Pulmonary artery endothelial cell (primary cell): ENCODE data around the gene PPCDC. TPM values are rescaled to one million over a fixed set of nuclear protein-coding genes. Genes with fewer than 3 reads are reported as not detected.
A peak's percentile ranks its signal among the peaks of the same experiment; 100 is the strongest.

ENCODE experiments used
- DNase-seq: peaks from one replicate; pipeline ENCODE4 v3.0.0-alpha.2; 2011; ENCODE audit warnings: low read depth, low spot score
- total RNA-seq: library from RNA; depleted of rRNA; stranded (reverse); fragments of >200 nt; gene quantifications from 2 replicates; pipeline ENCODE4 v1.2.3, GENCODE V29; 2014

Gene PPCDC
- total RNA-seq, 1 donor from 2014 or later, result 8.4 TPM

DNA sequence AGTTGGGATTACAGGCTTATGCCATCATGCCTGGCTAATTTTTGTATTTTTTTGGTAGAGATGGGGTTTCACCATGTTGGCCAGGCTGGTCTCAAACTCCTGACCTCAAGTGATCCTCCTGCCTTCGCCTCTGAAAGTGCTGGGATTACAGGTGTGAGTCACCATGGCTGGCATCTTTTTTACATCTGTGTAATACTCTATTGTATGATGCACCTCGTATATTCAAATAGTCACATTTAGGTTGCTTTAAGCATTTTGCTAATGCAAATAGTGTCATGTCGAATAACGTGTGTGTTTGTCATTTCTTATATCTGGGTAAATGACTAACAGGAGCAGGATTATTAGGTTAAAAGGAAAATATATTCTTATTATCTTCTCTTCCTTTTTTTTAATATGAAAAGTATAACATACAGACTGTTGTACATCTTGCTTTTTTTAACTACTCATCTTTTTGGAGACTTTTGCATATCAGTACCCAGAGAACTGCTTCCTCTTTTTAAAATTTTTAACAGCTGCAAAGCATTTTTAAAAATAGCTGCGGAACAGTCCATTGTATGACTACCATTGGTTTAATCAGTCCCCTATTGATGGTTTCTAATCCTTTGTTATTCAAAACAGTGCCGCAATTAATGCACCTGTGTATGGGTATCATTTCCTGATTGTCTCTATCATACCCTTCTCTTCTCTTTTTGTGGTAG lies 14.6 kb upstream of the PPCDC start:
- DNase-seq, result no peak

DNA sequence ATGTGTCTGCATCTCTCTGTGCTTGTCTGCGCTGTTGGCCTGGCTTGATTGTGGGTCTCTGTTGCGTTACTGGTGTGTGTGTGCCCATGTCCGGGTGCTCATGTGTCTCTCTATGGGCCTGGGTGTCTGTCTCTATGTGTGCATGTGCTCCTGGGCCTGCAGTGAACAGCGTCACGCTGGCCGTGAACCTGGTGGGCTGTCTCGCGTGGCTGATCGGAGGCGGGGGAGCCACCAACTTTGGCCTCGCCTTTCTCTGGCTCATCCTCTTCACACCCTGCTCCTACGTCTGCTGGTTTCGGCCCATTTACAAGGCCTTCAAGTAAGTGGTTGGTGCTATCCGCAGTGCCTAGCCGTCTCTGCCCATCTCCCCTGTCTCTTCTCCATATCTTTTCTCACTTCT lies 7.0 kb upstream of the PPCDC start:
- no peak for DNase-seq

DNA sequence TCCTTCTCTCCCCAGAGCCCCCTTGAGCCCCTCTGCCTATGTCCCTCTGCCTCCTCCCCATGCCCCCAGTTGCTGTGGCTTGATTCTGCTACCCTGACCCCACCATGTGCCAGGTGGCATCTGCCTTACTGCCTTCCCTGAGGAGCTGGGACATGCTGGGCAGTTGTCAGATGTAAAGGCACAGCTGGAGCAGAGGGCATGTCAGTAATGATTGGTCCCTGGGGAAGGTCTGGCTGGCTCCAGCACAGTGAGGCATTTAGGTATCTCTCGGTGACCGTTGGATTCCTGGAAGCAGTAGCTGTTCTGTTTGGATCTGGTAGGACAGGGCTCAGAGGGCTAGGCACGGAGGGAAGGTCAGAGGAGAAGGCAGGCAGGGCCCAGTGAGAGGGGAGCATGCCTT lies 3.5 kb upstream of the PPCDC start:
- DNase-seq, result no peak

DNA sequence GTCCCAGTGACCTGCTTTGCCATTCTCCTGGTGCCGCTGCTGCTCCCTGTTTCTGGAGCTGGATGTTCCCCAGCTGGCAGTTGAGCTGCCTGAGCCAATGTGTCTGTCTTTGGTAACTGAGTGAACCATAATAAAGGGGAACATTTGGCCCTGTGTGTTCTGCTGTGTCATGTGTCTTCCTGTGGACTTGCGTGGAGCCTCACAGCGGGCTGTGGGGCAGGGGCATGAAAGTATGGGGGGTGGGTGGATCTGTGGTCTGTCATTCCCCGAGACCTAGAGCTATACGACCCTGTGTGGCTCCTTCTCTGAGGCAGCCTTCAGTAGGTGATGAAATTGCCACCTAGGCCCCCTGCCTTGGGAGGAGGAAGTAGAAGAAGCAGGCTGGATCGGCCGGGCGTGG lies 2.0 kb upstream of the PPCDC start:
- no peak for DNase-seq

DNA sequence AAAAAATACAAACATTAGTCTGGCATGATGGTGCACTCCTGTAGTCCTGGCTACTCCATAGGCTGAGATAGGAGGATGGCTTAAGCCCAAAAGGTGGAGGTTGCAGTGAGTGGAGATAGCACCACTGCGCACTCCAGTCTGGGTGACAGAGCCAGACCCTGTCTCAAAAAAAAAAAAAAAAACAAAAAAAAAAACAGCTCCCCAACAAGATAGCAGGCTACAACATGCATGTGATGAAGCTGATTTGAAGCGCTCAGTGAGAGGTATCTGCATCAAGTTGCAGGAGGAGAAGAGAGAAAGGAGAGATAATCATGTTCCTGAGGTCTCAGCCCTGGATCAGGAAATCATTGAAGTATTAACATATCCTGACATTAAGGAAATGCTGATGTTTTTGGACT lies 608 bp upstream of the PPCDC start:
- DNase-seq, result no peak

DNA sequence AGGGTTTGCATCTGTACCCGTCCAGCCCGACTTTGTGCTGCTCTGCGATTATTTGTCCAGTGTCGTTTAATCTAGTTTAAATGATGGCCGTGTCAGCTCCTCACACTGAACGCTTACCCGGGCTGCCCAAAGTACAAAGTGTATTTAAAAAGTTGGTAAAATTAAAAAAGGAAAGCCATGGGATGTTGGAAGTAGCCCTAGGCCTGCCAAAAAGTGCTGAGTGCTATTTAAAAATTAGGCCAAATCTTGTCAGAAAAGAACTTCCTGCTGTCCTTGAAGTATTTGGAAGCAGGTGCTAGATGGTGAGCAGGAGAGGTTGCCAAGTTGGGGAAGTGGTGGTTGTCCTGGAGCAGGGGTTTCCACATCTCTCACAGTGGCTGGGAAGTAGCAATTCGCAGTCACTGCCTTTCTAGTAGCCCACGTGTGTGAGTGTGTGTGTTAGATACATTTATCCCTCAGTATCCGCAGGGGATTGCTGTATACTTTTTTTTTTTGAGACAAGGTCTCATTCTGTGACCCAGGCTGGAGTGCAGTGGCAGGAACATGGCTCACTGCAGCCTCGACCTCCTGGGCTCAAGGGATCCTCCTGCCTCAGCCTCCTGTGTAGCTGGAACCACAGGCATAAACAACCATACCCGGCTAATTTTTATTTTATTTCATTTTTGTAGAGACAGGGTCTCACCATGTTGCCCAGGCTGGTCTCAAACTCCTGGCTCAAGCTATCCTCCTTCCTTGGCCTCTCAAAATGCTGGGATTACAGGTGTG lies 664 bp downstream of the PPCDC start:
- no peak for DNase-seq

DNA sequence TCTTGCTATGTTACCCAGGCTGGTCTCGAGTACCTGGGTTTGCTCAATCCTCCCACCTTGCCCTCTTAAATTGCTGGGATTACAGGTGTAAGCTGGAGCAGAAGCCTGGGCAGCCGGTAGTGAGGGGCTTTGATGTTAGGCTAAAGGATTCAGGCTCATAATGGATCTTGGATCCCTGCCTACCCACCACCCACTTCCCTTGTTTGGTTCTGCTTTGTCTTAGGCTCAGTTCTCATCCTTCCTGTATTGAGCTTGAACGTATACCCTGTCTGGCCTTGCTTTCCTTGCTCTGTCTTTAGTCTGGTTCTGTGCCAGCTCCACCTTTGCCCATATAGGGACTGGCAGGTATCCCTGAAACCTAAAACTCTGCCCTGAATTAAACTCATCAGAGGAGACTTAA lies 1.7 kb downstream of the PPCDC start:
- DNase-seq, result no peak

DNA sequence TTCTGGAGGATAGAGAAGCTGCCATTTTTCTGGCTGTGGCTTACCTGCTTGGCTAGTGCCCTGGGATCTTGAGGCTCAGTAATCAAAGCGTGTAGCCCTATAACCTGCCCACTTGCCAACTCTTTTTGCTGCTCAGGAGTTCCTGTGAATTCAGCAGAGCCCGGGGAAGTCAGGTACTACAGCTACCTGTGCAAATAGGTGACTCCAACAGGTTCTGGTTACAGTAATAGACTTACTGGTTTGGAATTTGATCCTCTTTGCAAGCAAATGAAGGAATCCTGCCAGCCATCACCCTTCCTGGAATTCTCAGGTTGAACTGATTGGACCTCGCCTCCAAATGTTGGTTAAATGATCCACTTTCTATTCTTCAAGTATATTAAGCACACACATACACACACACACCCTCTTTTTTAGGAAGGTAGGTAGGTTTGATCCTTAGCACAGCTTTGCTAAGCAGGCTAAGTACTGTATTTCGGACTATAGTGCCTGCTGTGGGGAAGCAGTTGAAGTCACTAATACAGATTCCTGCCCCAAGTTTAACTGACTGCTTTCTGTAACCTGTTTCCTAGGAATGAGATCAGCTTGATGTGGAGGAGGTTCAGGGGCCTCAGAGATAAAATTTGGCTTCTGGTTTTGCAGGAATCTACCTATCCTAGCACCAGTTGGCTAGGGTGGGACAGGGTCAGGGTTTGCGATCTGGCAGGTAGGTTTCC lies 2.3 kb downstream of the PPCDC start:
- DNase-seq, result no peak

DNA sequence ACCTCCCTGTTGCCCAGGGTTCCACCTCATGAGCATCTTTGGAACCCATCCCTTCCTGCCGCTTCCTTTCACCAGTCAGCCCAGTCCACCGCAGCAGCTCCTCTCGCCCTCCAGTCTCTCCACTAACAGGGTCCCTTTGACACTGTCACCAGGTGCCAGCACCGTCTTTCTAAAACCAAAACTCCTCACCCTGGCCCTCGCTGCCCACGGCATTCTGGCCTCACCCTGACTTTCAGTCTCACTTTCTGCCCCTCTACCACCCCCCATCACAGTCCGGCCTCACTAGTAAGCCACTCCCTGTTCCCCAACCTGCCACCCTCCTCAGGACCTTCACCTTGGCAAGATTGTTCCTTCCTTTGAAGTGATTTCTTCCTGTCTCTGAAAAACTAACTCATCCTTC lies 4.2 kb downstream of the PPCDC start:
- no peak for DNase-seq

DNA sequence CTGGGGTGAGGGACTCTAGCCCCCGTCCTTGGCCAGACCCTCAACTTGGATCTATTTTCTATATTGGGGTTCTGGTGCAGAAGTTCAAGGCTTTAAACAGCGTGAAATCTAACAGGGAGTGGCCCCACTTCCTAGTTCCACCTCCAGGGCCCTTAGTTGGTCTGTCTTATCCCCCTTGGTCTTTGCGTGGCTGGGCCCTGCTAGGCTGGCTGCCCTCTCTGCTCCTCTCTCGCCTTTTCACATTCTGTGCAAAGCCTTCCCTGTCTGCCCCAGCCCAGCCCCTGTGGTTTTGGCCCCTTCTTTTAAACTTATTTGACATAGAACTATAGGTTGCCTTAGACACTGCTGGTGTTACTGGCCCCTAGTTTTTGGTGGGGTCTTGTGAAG lies 5.6 kb downstream of the PPCDC start:
- no peak for DNase-seq

DNA sequence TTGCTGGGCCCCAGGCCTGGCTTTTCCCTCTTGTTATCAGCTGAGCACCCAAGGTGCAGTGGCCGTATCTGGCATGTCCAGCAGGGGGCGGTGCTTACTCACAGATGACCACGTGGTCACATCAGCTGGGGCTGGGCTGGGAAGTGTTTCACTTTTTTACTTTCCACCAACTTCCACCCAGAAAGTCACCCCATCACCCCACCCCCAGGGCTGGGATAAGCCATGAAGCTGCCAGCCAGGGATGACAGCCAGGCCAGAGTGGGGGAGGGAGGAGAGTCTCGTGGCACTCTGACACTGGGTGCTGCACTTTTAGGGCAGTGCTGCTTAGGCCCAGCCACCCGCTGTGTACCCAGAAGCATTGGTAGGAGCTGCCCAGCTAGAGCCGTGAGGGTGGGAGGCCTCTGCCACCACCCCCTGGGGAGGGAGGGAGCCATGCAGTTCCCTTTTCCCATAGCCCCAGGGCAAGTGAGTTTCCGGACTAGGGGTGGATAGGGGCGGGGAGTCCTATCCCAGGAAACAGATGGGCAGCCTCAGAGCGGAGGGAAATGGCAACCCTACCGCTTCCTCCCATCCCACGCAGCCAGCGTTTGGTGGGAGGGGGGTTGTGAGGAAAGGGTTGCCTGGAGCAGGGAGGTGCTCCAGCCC lies 6.1 kb downstream of the PPCDC start:
- peak; percentile 91 for DNase-seq

DNA sequence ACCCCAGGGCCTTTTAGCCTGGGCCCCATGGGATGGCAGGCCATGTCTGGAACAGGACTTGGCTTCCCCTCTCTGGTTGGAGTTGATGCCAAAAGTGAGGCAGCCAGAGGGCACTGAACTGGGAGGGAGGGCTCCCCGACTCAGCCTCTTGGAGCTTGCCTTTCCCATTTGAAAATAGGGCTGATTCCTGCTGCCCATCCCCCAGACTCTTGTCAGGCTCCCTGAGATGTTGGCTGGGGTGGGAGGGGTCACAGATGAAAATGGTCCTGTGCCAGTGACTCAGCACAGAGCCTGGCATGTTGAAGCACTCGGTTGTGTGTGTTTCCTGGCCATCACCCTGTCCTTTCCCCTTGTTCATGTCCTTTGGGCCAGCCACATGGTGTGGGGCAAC lies 6.6 kb downstream of the PPCDC start:
- DNase-seq, result peak; percentile 58

DNA sequence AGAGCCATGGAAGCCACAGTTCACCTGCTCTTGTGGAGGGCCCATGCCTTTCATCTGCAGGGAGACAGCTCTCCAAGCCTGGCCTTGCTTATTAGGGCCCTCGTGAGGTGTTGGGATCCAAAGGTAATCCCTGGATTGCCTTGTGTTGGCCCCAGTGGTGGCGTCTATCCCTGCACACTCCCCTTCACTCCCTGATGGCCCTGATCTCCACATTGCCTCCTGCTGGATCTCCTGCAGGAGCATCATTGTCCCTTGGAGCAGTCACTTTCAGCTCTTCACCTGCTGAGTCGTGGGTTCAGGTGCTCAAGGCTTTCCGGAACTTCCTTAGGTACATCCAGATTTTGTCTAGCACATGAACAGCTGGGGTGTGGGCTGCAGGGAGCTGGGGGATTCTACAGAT lies 7.0 kb downstream of the PPCDC start:
- DNase-seq, result no peak

DNA sequence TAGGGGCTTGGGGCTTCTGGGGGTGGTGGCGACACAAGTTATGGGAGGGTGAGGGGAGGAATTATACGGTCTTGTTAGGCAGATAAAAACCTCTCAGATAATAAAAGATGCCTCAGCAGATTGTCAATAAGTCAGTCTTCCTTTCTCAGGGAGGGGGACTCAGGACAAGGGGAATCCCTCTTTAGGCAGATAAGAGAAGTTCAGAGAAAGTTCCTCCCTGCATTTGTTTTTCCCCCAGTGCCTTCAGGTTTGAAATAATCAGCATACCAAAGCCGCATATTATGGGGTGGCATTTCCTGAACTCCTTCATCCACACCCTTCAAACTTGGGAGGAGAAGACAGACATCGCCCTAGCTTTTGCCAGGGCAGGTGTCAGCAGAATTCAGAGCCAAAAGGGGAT lies 8.5 kb downstream of the PPCDC start:
- DNase-seq, result no peak

DNA sequence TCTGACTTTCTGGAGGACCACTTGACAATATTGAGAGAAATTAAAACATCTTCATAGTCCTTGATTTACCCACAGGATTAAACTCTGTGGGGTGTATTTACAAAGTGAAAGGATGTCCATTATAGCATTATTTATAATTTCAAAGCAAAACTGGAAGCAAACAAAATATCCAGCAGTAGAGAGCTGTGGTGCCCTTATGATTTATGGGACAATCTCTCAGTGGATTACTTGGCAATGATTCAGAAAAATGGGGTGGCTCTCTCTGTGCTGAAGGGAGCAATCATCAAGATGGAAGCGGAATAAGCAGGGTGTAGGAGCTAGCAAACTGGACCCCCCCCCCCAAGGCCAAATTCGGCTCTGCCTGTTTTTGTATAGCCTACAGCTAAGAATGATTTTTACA lies 9.0 kb downstream of the PPCDC start:
- DNase-seq, result no peak

DNA sequence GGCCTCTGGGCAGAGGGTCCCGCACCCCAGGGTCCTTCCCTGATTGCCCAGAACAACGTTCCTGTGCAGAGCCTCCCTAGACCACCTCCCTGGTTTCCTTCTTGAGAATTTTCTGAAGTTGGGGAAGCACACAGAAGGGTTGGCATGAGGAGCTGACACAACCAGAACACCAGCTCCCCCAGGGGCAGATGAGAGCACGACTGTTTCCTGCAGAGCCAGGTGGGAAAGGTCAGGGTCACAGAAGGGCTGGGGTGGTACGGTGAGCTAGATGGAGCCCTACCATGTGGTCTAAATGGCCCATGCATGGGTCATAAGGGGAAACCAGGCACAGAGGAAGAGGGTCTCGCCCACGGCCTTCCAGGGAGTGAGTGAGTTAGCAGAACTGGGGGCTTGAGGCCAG lies 10.4 kb downstream of the PPCDC start:
- DNase-seq, result no peak

DNA sequence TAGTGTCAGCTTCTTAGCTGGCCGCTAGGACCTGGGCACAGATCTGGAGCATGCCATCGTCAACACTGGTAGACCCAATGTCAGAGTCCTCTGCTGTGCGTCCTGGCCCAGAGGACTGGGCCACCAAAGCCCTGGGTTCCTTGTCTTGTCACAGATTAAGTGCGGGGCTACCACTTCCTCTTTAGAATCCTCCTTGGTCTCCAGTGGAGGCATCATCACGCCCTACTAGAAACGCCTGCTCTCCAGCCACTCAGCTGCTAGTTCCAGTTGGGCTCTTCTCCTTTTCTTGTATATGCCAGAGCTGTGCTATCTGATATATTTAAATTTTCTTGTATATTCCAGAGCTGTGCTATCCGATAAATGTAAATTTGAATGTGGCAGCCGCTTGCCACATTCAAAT lies 11.2 kb downstream of the PPCDC start:
- no peak for DNase-seq

DNA sequence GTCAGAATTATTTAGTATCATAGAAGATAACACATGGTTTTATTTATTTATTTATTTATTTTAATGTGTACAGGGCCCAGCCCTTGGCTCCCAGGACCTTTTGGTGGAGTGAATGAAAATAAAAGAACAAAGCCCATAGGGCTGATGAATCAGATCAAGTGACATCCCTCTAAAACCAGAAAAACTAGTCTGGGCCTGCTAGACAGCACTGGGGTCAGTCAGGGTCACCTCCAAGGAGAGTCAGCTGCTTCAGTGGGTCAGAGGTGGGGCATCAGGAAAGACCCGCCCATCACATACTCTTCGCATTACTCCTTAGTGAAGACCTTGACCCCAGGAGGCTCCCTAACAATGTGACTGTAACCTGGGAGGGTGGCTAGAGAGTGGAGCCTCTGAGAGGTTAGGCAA lies 12.8 kb downstream of the PPCDC start:
- no peak for DNase-seq

DNA sequence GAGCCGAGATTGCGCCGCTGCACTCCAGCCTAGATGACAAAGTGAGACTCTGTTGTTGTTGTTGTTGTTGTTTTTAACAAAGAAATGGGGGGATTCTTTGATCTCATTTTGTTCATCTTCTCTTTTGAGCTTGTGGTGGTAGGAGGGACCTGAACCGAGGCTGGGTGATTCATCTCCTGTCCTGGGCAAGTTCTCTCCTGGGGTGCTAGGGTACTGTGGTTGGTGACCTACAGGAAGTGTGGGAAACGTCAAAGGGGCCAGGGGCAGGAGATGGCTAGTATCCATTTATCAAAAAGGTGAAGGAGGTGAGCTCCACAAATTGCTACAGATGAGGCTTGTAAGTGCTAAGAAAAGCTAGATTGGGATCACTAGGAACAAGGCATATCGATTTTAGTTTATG lies 14.3 kb downstream of the PPCDC start:
- no peak for DNase-seq

DNA sequence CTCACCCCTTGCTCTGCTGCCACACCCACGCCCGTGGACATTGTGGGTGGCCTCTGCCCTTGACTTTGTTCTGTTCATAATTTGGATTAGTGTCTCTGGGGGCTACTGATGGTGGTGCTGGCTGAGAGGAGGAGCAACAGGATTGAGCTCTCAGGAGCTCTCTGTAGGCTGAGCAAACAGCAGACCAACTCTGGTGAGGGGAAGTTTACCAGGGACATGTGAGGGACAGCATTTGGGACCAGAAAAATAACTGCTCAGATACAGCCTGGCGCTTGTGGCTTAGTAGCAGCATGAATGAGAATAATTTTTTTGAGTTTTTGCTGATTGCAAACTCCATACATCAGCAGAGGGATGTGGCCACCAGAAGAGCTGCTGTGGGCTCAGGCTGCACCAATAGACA lies 14.8 kb downstream of the PPCDC start:
- no peak for DNase-seq

DNA sequence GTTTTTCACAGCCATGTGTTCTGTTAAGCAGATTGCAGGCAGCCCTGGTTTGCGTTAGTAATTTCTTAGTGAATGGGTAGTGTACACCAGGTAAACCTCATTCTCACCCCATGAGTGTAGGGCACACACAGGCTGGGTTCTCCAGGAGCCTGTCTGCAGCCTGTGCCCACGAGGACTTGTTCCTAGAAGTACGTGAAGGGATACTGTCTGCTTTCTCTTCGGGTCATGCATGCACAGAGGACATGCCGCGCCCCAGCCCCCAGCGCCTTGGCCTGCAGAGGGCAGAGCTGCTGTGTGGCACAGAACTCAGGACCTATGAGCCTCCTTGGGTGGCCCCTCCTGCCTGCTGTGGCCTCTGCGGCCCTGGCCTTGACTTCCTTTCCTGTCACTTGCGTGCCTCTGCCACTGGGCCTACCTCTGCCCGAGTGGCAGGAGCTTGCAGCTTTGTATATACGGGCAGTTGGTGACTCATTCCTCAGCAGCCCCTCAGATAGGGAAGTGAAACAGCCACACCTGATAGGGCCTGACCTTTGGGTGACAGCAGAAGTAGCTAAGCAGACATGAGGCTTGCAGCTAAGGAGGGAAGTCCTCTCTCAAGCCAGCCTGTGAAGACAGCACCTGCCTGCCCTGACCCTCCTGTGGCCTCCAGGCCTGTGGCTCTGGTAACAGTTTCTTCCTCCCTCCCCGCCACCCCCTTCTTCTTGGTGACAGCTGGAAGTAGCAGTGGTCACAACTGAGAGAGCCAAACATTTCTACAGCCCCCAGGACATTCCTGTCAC lies 19.5 kb downstream of the PPCDC start:
- DNase-seq, result no peak
